ENCODE results near the gene MRFAP1L1.

Gene MRFAP1L1

GRCh38 chr4:6732441-6733357, 23.0 kb upstream of the MRFAP1L1 start:
- Histone ChIP-seq H3K18ac (ENCODE audit: low read length) (peak overlapping the region; percentile 1), H3K9ac (ENCODE audit: low read length) (no peak overlapping the region), H2BK15ac (replicated peaks; ENCODE audit: low read depth) (no peak overlapping the region), H3K36me3 (ENCODE audit: control insufficient read depth, insufficient read depth, low read length) (no peaks in the 10 kb centered on the region), H3K56ac (ENCODE audit: low read length) (peak overlapping the region; percentile 57), H3K4me2 (ENCODE audit: low read length) (no peak overlapping the region), H3K4ac (ENCODE audit: low read depth, low read length) (peak overlapping the region; percentile 20), H2BK5ac (ENCODE audit: low read length) (no peak overlapping the region), H3K4me3 (ENCODE audit: low read length) (no peak overlapping the region), H3K79me2 (ENCODE audit: control insufficient read depth, insufficient read depth, low read length) (no peaks in the 10 kb centered on the region), H2AK5ac (ENCODE audit: low read length) (no peak overlapping the region), H3K27ac (ENCODE audit: low read depth, low read length) (no peak overlapping the region), H3K79me1 (ENCODE audit: low read length) (no peaks in the 10 kb centered on the region), H3K23ac (ENCODE audit: low read length) (no peak overlapping the region), H3K27me3 (ENCODE audit: insufficient read depth, low read length, poor library complexity) (no peaks in the 10 kb centered on the region), H2BK120ac (ENCODE audit: low read depth, low read length) (no peak overlapping the region), H4K5ac (ENCODE audit: low read length) (no peak overlapping the region), H4K8ac (ENCODE audit: low read depth, low read length) (no peak overlapping the region), H3K4me1 (ENCODE audit: control insufficient read depth, low read depth, low read length) (no peaks in the 10 kb centered on the region)
- WGBS (ENCODE audit: extremely low coverage, insufficient coverage, low lambda C conversion rate): no CpG with 5 or more reads among the region's 21 CpGs
- peak; percentile 68 for DNase-seq

- Histone ChIP-seq H3K27ac (ENCODE audit: low read depth, low read length) (no peak overlapping the region), H2BK15ac (replicated peaks; ENCODE audit: low read depth) (no peak overlapping the region), H4K5ac (ENCODE audit: low read length) (no peak overlapping the region), H3K9ac (ENCODE audit: low read length) (no peak overlapping the region), H3K23ac (ENCODE audit: low read length) (no peak overlapping the region), H3K56ac (ENCODE audit: low read length) (no peak overlapping the region), H3K4me3 (ENCODE audit: low read length) (no peak overlapping the region), H3K36me3 (ENCODE audit: control insufficient read depth, insufficient read depth, low read length) (no peaks in the 10 kb centered on the region), H3K4ac (ENCODE audit: low read depth, low read length) (no peak overlapping the region), H2BK120ac (ENCODE audit: low read depth, low read length) (no peak overlapping the region), H3K27me3 (ENCODE audit: insufficient read depth, low read length, poor library complexity) (no peaks in the 10 kb centered on the region), H2AK5ac (ENCODE audit: low read length) (no peak overlapping the region), H3K4me2 (ENCODE audit: low read length) (no peak overlapping the region), H3K79me1 (ENCODE audit: low read length) (no peaks in the 10 kb centered on the region), H3K79me2 (ENCODE audit: control insufficient read depth, insufficient read depth, low read length) (no peaks in the 10 kb centered on the region), H3K18ac (ENCODE audit: low read length) (no peak overlapping the region), H2BK5ac (ENCODE audit: low read length) (no peak overlapping the region), H4K8ac (ENCODE audit: low read depth, low read length) (no peak overlapping the region), H3K4me1 (ENCODE audit: control insufficient read depth, low read depth, low read length) (no peaks in the 10 kb centered on the region)
- no CpG with 5 or more reads among the region's 6 CpGs for WGBS (ENCODE audit: extremely low coverage, insufficient coverage, low lambda C conversion rate)
- no peak for DNase-seq
Observed at GRCh38 chr4:6731780-6732179, 22.1 kb upstream of the MRFAP1L1 start.

- no peak overlapping the region for H3K4me2 ChIP-seq (ENCODE audit: low read length)
- no peak overlapping the region for H3K27ac ChIP-seq (ENCODE audit: low read depth, low read length)
- no peak overlapping the region for H2BK15ac ChIP-seq (replicated peaks; ENCODE audit: low read depth)
- H2AK5ac ChIP-seq (ENCODE audit: low read length): no peak overlapping the region
- DNase-seq: no peak
- H3K4me3 ChIP-seq (ENCODE audit: low read length): no peak overlapping the region
- no peaks in the 10 kb centered on the region for H3K4me1 ChIP-seq (ENCODE audit: control insufficient read depth, low read depth, low read length)
- no CpG with 5 or more reads among the region's 8 CpGs for whole genome bisulfite sequencing (ENCODE audit: extremely low coverage, insufficient coverage, low lambda C conversion rate)
- H2BK5ac ChIP-seq (ENCODE audit: low read length): no peak overlapping the region
- H4K8ac ChIP-seq (ENCODE audit: low read depth, low read length): no peak overlapping the region
- H3K4ac ChIP-seq (ENCODE audit: low read depth, low read length): no peak overlapping the region
- H3K36me3 ChIP-seq (ENCODE audit: control insufficient read depth, insufficient read depth, low read length): no peaks in the 10 kb centered on the region
- no peak overlapping the region for H3K23ac ChIP-seq (ENCODE audit: low read length)
- H3K9ac ChIP-seq (ENCODE audit: low read length): no peak overlapping the region
- H3K56ac ChIP-seq (ENCODE audit: low read length): no peak overlapping the region
- no peaks in the 10 kb centered on the region for H3K79me2 ChIP-seq (ENCODE audit: control insufficient read depth, insufficient read depth, low read length)
- H2BK120ac ChIP-seq (ENCODE audit: low read depth, low read length): no peak overlapping the region
- H3K79me1 ChIP-seq (ENCODE audit: low read length): no peaks in the 10 kb centered on the region
- no peak overlapping the region for H4K5ac ChIP-seq (ENCODE audit: low read length)
- H3K18ac ChIP-seq (ENCODE audit: low read length): no peak overlapping the region
- no peaks in the 10 kb centered on the region for H3K27me3 ChIP-seq (ENCODE audit: insufficient read depth, low read length, poor library complexity)
Observed at GRCh38 chr4:6731318-6731675, 21.6 kb upstream of the MRFAP1L1 start.

GRCh38 chr4:6730603-6731317, 21.1 kb upstream of the MRFAP1L1 start:
- Histone ChIP-seq H3K4me3 (ENCODE audit: low read length) (no peak overlapping the region), H2AK5ac (ENCODE audit: low read length) (no peak overlapping the region), H4K5ac (ENCODE audit: low read length) (no peak overlapping the region), H3K18ac (ENCODE audit: low read length) (no peak overlapping the region), H3K36me3 (ENCODE audit: control insufficient read depth, insufficient read depth, low read length) (no peaks in the 10 kb centered on the region), H4K8ac (ENCODE audit: low read depth, low read length) (no peak overlapping the region), H2BK15ac (replicated peaks; ENCODE audit: low read depth) (no peak overlapping the region), H3K4me2 (ENCODE audit: low read length) (no peak overlapping the region), H3K27ac (ENCODE audit: low read depth, low read length) (no peak overlapping the region), H3K27me3 (ENCODE audit: insufficient read depth, low read length, poor library complexity) (no peaks in the 10 kb centered on the region), H3K56ac (ENCODE audit: low read length) (no peak overlapping the region), H3K79me1 (ENCODE audit: low read length) (no peaks in the 10 kb centered on the region), H3K4me1 (ENCODE audit: control insufficient read depth, low read depth, low read length) (no peaks in the 10 kb centered on the region), H3K9ac (ENCODE audit: low read length) (no peak overlapping the region), H3K4ac (ENCODE audit: low read depth, low read length) (no peak overlapping the region), H2BK120ac (ENCODE audit: low read depth, low read length) (no peak overlapping the region), H3K23ac (ENCODE audit: low read length) (no peak overlapping the region), H3K79me2 (ENCODE audit: control insufficient read depth, insufficient read depth, low read length) (no peaks in the 10 kb centered on the region), H2BK5ac (ENCODE audit: low read length) (no peak overlapping the region)
- DNase-seq: no peak
- no CpG with 5 or more reads among the region's 20 CpGs for WGBS (ENCODE audit: extremely low coverage, insufficient coverage, low lambda C conversion rate)

GRCh38 chr4:6728320-6729029, 18.8 kb upstream of the MRFAP1L1 start:
- Histone ChIP-seq H2AK5ac (ENCODE audit: low read length) (no peak overlapping the region), H3K4me3 (ENCODE audit: low read length) (no peak overlapping the region), H3K79me2 (ENCODE audit: control insufficient read depth, insufficient read depth, low read length) (no peaks in the 10 kb centered on the region), H2BK5ac (ENCODE audit: low read length) (no peak overlapping the region), H3K27me3 (ENCODE audit: insufficient read depth, low read length, poor library complexity) (no peaks in the 10 kb centered on the region), H3K18ac (ENCODE audit: low read length) (no peak overlapping the region), H2BK120ac (ENCODE audit: low read depth, low read length) (no peak overlapping the region), H3K23ac (ENCODE audit: low read length) (no peak overlapping the region), H3K9ac (ENCODE audit: low read length) (no peak overlapping the region), H3K4me1 (ENCODE audit: control insufficient read depth, low read depth, low read length) (no peaks in the 10 kb centered on the region), H3K36me3 (ENCODE audit: control insufficient read depth, insufficient read depth, low read length) (no peaks in the 10 kb centered on the region), H3K27ac (ENCODE audit: low read depth, low read length) (no peak overlapping the region), H3K4ac (ENCODE audit: low read depth, low read length) (no peak overlapping the region), H3K79me1 (ENCODE audit: low read length) (no peaks in the 10 kb centered on the region), H3K4me2 (ENCODE audit: low read length) (no peak overlapping the region), H4K8ac (ENCODE audit: low read depth, low read length) (no peak overlapping the region), H3K56ac (ENCODE audit: low read length) (no peak overlapping the region), H4K5ac (ENCODE audit: low read length) (no peak overlapping the region), H2BK15ac (replicated peaks; ENCODE audit: low read depth) (no peak overlapping the region)
- DNase-seq: no peak
- WGBS (ENCODE audit: extremely low coverage, insufficient coverage, low lambda C conversion rate): no CpG with 5 or more reads among the region's 15 CpGs

Data from mesendoderm (in vitro differentiated cells).